SU-DHL-6 (cell line): ENCODE results near the gene APPBP2.

Experiments used
- H2AFZ ChIP-seq: fragments of 200-600 bp; sonication (generic); 2 replicates; pipeline ENCODE4 v1.6.1; 2014; ENCODE audit warnings: low read depth, mild to moderate bottlenecking, moderate library complexity, mixed read lengths, antibody characterized with exemption, low read length; ENCODE audit not compliant: severe bottlenecking
- H3F3A ChIP-seq: fragments of 200-600 bp; shearing (Covaris generic); 2 replicates; pipeline ENCODE4 v1.6.0; 2016; ENCODE audit warnings: antibody characterized with exemption, mild to moderate bottlenecking; ENCODE audit not compliant: insufficient read depth
- H3K27ac ChIP-seq: fragments of 200-600 bp; sonication (generic); 2 replicates; pipeline ENCODE4 v1.5.1; 2016; ENCODE audit warnings: low read depth, mild to moderate bottlenecking, low read length, moderate library complexity, mixed read lengths
- H3K27me3 ChIP-seq: fragments of 200-600 bp; sonication (generic), shearing (Covaris generic); 2 replicates; pipeline ENCODE4 v1.6.0; 2014; ENCODE audit warnings: mild to moderate bottlenecking, low read length
- H3K36me3 ChIP-seq: fragments of 200-600 bp; sonication (generic); 2 replicates; pipeline ENCODE4 v1.6.1; 2014; ENCODE audit warnings: mild to moderate bottlenecking, low read length, mixed read lengths
- H3K4me2 ChIP-seq: fragments of 300-600, 200-600 bp; shearing (Covaris generic), sonication (generic); 2 replicates; pipeline ENCODE4 v1.6.0; 2014; ENCODE audit warnings: low read length, low read depth, mild to moderate bottlenecking; ENCODE audit not compliant: poor library complexity, severe bottlenecking
- H3K4me3 ChIP-seq: fragments of 200-600 bp; sonication (generic); 2 replicates; pipeline ENCODE4 v1.5.1; 2014; ENCODE audit warnings: antibody characterized with exemption, low read length, mild to moderate bottlenecking, mixed read lengths; ENCODE audit not compliant: insufficient read depth, poor library complexity, severe bottlenecking
- H3K79me2 ChIP-seq: fragments of 200-600 bp; sonication (generic); 2 replicates; pipeline ENCODE4 v1.6.1; 2014; ENCODE audit warnings: mild to moderate bottlenecking, low read length, moderate library complexity; ENCODE audit not compliant: insufficient read depth
- H3K9ac ChIP-seq: fragments of 200-600 bp; sonication (generic); 2 replicates; pipeline ENCODE4 v1.7.0; 2014; ENCODE audit warnings: mild to moderate bottlenecking, low read length
- H3K9me2 ChIP-seq: fragments of 200-600 bp; sonication (generic); replicated peaks from 2 replicates; pipeline ENCODE4 v1.6.1; 2014; ENCODE audit warnings: low read length; ENCODE audit not compliant: insufficient read depth
- H3K9me3 ChIP-seq: fragments of 200-600 bp; sonication (generic); 2 replicates; pipeline ENCODE4 v1.6.1; 2014; ENCODE audit warnings: low read length, mixed read lengths; ENCODE audit not compliant: insufficient read depth
- H4K20me1 ChIP-seq: fragments of 200-600 bp; sonication (generic); 2 replicates; pipeline ENCODE4 v1.6.1; 2014; ENCODE audit warnings: low read depth, mild to moderate bottlenecking, antibody characterized with exemption, low read length, moderate library complexity, mixed read lengths
- CTCF ChIP-seq: fragments of 200-600 bp; sonication (generic); IDR thresholded peaks from one replicate; pipeline ENCODE4 v1.5.1; 2017; ENCODE audit warnings: antibody characterized with exemption, mild to moderate bottlenecking, low read length, moderate library complexity; ENCODE audit not compliant: insufficient read depth, poor library complexity, severe bottlenecking
- EZH2phosphoT487 ChIP-seq: fragments of 200-600 bp; sonication (generic), shearing (Covaris generic); conservative IDR thresholded peaks from 2 replicates; pipeline ENCODE4 v1.6.1; 2018; ENCODE audit warnings: mild to moderate bottlenecking, antibody characterized with exemption, low read length, moderate library complexity, mixed read lengths

Gene APPBP2

GRCh38 chr17:60534010-60534555, 8.0 kb upstream of the APPBP2 start:
- H3K79me2 ChIP-seq = no peaks in the 10 kb centered on the region
- no peak overlapping the region for H3K9ac ChIP-seq
- no peak overlapping the region for H3K4me3 ChIP-seq
- no peak overlapping the region for H3K27ac ChIP-seq
- no peak overlapping the region for H3K4me2 ChIP-seq
- no peaks in the 10 kb centered on the region for H3K9me2 ChIP-seq
- TF ChIP-seq CTCF (no peak), EZH2phosphoT487 (no peak)
- H3K36me3 ChIP-seq = no peaks in the 10 kb centered on the region
- no peaks in the 10 kb centered on the region for H4K20me1 ChIP-seq
- H3K9me3 ChIP-seq = no peaks in the 10 kb centered on the region
- H3K27me3 ChIP-seq = no peaks in the 10 kb centered on the region
- no peak overlapping the region for H2AFZ ChIP-seq
- no peaks in the 10 kb centered on the region for H3F3A ChIP-seq

GRCh38 chr17:60529806-60530205, 3.8 kb upstream of the APPBP2 start:
- Histone ChIP-seq H3K4me2 (no peak overlapping the region), H3K79me2 (peaks cover 22% of the 10 kb centered on the region), H2AFZ (no peak overlapping the region), H3K27ac (no peak overlapping the region), H3K9ac (no peak overlapping the region), H3K9me2 (no peaks in the 10 kb centered on the region), H3K36me3 (no peaks in the 10 kb centered on the region), H3K4me3 (no peak overlapping the region), H3K27me3 (no peaks in the 10 kb centered on the region), H3K9me3 (no peaks in the 10 kb centered on the region), H3F3A (no peaks in the 10 kb centered on the region), H4K20me1 (no peaks in the 10 kb centered on the region)
- TF ChIP-seq EZH2phosphoT487 = no peak
- no peak for TF ChIP-seq CTCF

- Histone ChIP-seq H3K27ac (no peak overlapping the region), H3K9me2 (no peaks in the 10 kb centered on the region), H3K27me3 (no peaks in the 10 kb centered on the region), H3K4me3 (no peak overlapping the region), H3K4me2 (no peak overlapping the region), H3K9me3 (no peaks in the 10 kb centered on the region), H3K36me3 (no peaks in the 10 kb centered on the region), H3K9ac (no peak overlapping the region), H3F3A (no peaks in the 10 kb centered on the region; the same call in 1 of the 2 replicates), H3K79me2 (peaks cover 32% of the 10 kb centered on the region), H4K20me1 (no peaks in the 10 kb centered on the region), H2AFZ (no peak overlapping the region)
- TF ChIP-seq EZH2phosphoT487 = no peak
- TF ChIP-seq CTCF = no peak
Measured at GRCh38 chr17:60528828-60529227, 2.8 kb upstream of the APPBP2 start.

GRCh38 chr17:60527701-60528100, 1.7 kb upstream of the APPBP2 start:
- Histone ChIP-seq H3K9me2 (no peaks in the 10 kb centered on the region), H2AFZ (no peak overlapping the region), H3K4me3 (no peak overlapping the region), H3K9ac (no peak overlapping the region), H3K9me3 (no peaks in the 10 kb centered on the region), H3K27ac (no peak overlapping the region), H3K79me2 (peaks cover 42% of the 10 kb centered on the region), H3K4me2 (no peak overlapping the region), H3K36me3 (no peaks in the 10 kb centered on the region), H3K27me3 (no peaks in the 10 kb centered on the region), H3F3A (no peaks in the 10 kb centered on the region; the same call in 1 of the 2 replicates), H4K20me1 (no peaks in the 10 kb centered on the region)
- TF ChIP-seq EZH2phosphoT487 (no peak), CTCF (no peak)
